ENCODE results near the gene ANK2.

ANK2 gene

DNA sequence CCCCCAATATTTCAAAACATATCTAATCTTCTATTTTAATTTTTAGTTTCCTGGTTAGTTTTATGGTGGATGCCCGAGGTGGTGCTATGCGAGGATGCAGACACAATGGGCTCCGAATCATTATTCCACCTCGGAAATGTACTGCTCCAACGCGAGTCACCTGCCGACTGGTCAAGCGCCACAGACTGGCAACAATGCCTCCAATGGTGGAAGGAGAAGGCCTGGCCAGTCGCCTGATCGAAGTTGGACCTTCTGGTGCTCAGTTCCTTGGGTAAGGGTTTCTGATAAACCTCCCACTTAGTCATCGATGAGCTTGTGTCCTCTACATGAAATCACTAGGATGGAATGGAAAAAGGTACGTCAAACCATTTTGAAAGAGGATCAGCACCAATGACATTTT, 280.7 kb downstream of the ANK2 start:
- in situ Hi-C loops (cut with HindIII; ENCODE audit: low sequenced_read_pairs): no loop called here

DNA sequence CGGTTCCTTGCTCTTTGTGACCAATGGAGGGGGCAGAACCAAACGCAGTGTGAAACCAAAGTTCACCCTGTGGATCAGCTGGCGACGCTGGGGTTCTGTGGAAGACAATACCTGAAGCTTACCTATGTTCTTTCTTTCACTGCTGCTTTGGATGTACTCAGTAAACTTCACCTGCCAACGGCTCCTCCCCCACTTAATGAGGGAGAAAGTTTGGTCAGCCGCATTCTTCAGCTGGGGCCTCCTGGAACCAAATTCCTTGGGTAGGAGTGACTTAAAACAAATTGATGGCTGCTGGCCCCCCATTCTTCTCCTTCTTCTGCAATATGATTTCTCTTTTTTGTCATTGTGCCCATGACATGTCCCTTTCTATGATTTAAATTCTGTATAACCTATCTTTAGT, 282.4 kb downstream of the ANK2 start:
- in situ Hi-C loops (cut with HindIII; ENCODE audit: low sequenced_read_pairs): no loop called here

DNA sequence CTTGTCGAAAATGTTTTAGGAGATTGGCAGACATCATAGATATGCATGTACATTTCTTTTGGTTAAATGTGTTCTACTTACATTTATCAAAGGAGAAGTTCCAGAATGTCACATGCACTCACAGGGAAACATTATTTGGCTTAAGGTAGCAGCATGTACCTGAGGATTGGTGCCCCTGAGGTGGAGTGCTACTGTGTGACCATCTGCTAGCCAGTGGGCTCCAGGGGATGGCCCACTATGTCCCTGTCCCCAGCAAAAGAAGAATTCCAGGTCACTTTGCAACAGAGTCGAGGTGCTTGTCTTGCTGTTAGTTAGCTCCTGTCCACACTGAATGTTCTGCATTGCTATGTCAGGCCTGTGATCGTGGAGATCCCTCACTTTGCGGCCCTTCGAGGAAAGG, 283.2 kb downstream of the ANK2 start:
- in situ Hi-C loops (cut with HindIII; ENCODE audit: low sequenced_read_pairs): no loop called here

DNA sequence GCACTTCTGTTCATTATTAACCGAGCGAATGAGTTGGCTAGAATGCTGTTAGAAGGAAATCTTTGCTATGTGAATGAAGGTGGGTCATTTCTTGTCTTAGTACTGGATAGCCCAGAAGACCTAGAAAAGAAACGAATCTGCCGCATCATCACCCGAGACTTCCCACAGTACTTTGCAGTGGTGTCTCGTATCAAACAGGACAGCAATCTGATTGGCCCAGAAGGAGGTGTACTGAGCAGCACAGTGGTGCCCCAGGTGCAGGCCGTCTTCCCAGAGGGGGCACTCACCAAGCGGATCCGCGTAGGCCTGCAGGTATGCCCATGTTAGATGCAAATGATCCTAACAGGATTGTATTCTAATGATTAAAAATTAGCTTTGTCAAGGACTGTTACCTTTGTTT, 286.3 kb downstream of the ANK2 start:
- in situ Hi-C loops (cut with HindIII; ENCODE audit: low sequenced_read_pairs): no loop called here

DNA sequence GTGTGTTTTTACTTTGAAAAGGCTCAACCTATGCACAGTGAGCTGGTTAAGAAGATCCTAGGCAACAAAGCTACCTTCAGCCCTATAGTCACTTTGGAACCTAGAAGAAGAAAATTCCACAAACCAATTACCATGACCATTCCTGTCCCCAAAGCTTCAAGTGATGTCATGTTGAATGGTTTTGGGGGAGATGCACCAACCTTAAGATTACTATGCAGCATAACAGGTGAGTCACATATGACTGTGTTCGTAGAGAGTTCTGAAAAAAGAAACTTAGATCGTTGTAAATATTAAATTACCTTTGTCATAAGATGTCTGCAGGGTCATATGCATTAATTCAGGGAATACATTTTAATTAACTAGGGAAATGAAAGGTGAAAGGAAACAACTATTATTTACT, 287.1 kb downstream of the ANK2 start:
- in situ Hi-C loops (cut with HindIII; ENCODE audit: low sequenced_read_pairs): no loop called here

DNA sequence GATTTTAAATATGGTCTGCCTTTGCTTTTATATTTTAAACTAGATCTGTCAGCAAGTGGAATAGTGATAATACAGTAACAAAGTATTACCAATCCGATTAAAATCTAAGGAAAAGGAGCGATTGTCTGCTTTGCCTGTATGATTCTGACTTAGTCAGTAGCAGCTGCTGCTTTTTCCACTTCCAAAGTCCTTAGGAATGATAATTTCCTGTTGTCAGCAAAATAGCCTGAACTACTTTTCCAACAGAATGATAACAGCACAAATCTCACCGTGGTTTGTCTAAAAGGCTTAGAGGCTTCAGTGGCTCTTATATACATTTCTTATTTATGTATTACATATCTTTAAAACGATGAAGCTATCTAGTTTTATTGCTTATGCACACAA, 290.0 kb downstream of the ANK2 start:
- in situ Hi-C loops (cut with HindIII; ENCODE audit: low sequenced_read_pairs): no loop called here

DNA sequence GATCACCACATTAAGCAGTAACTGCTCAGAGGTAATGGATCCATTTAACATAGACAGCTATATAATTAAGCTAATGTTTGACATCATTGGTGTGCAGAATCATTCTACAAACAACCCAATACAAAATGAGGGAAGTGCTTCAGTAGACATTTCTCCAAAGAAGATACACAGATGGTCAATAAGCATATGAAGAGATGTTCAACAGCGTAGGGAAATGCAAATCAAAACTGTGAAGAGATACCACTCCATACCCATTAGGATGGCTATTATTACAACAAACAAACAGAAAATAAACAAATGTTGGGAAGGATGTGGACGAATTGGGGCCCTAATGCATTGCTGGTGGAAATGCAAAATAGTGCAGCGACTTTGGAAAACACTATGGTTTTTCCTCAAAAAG, 294.6 kb downstream of the ANK2 start:
- in situ Hi-C loops (cut with HindIII; ENCODE audit: low sequenced_read_pairs): no loop called here

DNA sequence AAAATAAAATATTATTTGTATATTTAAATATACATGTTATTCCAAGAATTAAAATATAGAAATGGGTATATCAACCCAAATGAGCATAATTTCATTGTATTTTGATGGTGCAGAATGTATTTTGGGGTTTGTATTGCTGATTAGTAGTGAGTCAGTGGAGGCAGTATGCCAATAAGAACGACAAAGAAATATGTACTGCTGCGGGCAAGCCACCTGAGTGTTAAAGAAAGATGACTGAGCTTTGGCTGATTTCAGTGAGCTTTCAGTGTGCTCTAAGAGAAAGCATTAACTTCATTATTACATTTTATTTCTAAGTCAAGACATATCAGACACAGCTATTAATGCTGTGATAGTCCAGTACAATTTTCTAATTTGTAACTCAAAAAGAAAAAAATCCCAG, 297.8 kb downstream of the ANK2 start:
- in situ Hi-C loops (cut with HindIII; ENCODE audit: low sequenced_read_pairs): no loop called here

DNA sequence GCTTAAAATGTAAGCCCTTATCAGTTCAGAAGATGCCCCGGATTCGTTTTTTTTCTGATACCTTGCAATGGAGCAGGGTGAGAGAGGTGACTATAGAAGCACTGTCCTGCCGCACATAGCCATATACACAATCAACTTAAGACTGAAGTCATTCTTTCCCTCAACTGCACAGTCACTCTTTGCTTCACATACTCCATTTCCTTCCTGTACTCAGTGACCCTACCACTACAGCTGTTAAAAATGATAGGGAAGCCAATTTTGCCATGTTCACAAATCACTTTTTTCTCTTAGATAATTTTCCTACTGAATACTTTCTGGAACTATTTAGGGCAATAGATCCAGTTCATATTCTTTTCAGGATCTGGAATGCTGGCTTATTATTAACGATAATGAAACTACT, 300.0 kb downstream of the ANK2 start:
- in situ Hi-C loops (cut with HindIII; ENCODE audit: low sequenced_read_pairs): no loop called here

DNA sequence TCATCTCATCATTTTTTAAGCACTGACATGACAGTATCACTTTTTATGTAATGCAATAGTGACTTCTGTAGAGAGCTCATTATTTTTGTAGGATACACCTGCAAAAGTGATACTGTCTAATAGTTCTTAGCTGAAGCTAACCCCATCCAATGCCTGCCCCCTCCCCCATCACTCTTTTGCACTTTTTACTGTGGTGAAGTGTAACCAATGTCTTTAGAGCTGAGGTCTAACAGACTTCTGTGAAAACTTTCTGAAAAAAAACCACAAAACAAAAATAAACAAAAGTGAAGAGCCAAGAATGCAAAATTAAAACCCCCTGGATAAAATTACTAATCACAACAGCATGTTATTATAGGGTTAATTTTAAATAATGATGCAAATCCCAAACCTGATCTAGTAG, 301.1 kb downstream of the ANK2 start:
- in situ Hi-C loops (cut with HindIII; ENCODE audit: low sequenced_read_pairs): no loop called here

DNA sequence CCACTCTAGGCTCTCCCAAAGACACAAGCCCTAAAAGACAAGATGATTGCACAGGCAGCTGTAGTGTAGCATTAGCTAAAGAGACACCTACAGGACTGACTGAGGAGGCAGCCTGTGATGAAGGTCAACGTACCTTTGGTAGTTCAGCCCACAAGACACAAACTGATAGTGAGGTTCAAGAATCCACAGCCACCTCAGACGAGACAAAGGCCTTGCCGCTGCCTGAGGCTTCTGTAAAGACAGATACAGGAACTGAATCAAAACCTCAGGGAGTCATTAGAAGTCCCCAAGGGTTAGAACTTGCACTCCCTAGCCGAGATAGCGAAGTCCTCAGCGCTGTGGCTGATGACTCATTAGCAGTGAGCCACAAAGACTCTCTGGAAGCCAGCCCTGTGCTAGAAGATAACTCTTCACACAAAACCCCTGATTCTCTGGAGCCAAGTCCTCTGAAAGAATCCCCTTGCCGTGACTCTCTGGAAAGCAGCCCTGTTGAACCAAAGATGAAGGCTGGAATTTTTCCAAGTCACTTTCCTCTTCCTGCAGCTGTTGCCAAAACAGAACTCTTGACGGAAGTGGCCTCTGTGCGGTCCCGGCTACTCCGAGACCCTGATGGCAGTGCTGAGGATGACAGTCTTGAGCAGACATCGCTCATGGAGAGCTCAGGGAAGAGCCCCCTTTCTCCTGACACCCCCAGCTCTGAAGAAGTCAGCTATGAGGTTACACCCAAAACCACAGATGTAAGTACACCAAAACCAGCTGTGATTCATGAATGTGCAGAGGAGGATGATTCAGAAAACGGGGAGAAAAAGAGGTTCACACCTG, 306.3 kb downstream of the ANK2 start:
- in situ Hi-C loops (cut with HindIII; ENCODE audit: low sequenced_read_pairs): no loop called here

DNA sequence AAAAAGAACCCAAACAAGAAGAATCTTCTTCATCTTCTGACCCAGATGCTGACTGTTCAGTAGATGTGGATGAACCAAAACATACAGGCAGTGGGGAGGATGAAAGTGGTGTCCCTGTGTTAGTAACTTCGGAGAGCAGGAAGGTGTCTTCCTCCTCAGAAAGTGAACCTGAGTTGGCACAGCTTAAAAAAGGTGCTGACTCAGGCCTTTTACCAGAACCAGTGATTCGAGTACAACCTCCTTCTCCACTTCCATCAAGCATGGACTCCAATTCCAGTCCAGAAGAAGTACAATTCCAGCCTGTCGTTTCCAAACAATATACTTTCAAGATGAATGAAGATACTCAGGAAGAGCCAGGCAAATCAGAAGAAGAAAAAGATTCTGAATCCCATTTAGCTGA, 307.0 kb downstream of the ANK2 start:
- in situ Hi-C loops (cut with HindIII; ENCODE audit: low sequenced_read_pairs): no loop called here

DNA sequence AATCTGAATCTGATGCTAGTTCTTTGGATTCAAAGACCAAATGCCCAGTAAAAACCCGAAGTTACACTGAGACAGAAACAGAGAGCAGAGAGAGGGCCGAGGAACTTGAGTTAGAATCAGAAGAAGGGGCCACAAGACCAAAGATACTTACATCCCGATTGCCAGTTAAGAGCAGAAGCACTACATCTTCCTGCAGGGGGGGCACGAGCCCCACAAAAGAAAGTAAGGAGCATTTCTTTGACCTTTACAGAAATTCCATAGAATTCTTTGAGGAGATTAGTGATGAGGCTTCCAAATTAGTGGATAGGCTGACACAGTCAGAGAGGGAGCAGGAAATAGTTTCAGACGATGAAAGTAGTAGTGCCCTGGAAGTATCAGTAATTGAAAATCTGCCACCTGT, 309.3 kb downstream of the ANK2 start:
- in situ Hi-C loops (cut with HindIII; ENCODE audit: low sequenced_read_pairs): no loop called here

DNA sequence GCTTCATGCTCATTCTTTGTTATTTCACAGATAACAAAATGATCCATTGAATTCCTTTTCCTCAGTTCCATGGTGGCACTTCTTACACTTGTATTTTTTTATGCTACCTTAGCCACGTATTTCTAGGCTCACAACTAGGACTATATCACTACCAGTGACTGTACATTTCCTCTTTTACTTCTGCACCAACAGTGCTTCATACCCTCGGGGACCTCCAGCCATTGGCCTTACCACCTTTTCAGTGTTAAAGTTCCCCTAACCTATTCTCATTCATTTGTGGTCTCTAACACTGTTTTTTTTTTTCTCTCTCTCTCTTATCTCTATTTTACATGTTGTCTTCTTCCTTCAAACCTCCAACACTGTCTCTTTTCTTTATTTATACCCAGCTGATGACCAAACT, 315.9 kb downstream of the ANK2 start:
- in situ Hi-C loops (cut with HindIII; ENCODE audit: low sequenced_read_pairs): no loop called here

DNA sequence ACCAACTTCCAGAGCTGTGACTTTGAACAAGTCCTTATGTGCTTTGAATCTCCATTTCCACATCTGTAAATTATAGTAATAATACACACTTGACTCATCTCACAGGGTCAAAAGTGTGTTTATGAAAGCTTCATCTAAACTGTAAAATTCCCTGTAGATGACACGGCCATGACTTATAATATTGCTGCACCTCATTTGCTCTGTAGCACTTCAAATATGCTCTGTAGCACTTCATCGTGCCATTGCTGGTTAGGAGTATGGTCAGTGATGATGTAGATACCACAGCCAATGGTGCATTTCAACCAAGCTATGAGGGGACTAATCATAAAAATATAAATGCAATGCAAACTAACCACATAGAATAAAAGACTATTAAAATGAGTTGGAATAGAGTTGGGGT, 318.6 kb downstream of the ANK2 start:
- in situ Hi-C loops (cut with HindIII; ENCODE audit: low sequenced_read_pairs): no loop called here

DNA sequence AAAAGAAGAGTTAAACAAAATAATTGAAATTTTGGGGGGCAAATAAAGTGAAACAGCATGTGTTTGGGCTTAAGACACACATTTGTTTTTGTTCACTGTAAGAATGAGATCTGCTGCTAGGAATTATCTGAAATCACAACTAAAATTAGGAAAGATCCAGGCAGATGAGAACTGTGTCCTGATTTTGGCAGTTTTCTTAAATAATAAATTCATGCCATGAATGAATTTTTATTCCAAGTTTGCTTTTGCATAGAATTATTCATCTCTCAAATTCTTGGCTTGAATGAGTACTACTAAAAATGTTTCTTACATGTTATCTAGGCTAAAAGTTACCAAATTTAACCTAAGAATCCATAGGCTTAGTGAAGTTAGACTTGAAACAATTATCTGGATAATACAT, 321.7 kb downstream of the ANK2 start:
- in situ Hi-C loops (cut with HindIII; ENCODE audit: low sequenced_read_pairs): no loop called here

DNA sequence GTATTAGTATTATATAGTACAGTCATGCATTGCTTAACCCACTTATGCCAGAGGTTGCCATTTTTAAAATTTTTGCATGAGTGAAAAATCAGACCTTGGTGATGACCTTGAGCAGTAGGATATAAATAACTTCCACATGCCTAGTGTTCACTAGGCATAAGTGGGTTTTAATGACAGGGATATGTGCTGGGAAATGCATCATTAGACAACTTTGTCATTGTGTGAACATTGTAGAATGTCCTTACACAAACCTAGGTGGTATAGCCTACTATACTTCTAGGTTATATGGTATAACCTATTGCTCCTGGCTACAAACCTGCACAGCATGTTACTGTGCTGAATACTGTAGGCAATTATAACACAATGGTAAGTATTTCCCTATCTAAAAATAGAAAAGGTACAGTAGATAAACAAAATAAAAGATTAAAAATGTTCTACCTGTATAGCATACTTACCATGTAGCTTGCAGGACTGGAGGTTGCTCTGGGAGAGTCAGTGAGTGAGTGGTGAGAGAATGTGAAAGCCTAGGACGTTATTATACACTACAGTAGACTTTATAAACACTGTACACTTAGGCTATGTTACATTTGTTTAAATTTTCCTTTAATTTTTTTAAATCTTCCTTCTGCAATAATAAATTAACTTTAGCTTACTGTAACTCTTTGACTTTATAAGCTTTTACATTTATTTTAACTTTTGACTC, 326.7 kb downstream of the ANK2 start:
- in situ Hi-C loops (cut with HindIII; ENCODE audit: low sequenced_read_pairs): no loop called here

DNA sequence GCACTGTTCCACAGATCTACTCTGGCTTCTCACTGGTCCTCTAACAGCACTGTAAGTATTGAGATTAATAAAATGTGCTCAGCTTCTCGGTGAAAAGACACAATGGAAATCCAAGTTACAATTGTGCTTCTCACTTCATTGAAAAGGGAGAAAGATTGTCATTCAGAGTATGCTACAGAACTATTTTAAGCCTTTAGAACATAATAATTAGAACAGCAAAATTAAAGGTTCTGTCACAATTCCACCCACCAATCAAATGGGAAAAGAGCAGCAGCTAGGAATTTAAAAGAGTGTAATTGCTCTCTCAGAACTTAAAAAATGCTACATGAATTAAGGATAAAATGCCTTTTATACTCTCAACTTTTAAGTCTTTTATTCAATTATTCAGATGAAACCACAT, 329.4 kb downstream of the ANK2 start:
- in situ Hi-C loops (cut with HindIII; ENCODE audit: low sequenced_read_pairs): no loop called here

DNA sequence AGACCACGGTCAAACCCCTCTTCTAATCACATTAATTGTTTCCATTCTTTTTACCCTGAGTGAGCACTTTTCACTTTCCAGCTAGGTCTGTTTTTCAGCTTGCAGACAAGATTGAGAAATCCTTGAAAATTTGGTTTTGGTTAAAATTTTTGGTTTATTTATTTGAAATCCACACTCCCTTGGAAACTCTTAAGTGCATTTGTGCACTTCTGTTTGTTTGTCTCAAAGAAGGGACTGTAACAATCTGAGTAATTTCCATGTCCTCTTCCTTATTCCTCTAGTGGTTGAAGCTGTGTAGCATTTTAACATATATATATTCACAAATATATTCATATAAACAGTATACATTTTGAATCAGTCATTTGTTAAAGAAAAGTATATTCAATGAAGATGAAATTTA, 333.3 kb downstream of the ANK2 start:
- in situ Hi-C loops (cut with HindIII; ENCODE audit: low sequenced_read_pairs): no loop called here

DNA sequence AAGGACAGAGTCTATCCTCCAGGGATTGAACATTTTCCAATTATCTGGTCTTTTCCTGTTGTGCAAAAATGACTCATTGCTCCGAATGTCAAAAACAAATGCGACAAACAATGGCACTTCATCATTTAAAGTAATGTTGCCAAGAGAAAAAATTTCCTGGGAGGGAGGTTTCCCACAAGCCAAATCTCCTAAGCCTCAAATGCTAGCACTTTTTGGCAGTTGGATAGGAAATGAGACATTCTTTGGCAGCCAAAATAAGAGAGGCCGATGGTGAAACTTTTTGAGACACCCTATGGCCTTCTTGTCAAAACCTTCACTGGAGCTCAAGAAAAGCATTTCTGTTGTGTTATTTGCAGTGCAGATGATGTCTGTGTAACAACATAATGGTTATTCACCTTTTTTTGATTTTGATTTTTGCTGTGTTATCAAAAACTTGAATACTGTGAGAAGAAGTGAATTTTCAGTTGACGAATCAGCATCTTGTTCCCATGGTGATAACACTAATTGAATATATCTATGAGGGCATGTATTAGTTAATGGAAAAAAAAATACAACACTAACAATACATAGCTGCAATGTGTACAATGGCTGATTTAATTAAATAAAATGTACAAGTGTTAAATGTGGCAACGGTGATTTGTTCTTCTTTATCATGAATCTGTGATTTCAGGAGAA, 333.8 kb downstream of the ANK2 start:
- in situ Hi-C loops (cut with HindIII; ENCODE audit: low sequenced_read_pairs): no loop called here

DNA sequence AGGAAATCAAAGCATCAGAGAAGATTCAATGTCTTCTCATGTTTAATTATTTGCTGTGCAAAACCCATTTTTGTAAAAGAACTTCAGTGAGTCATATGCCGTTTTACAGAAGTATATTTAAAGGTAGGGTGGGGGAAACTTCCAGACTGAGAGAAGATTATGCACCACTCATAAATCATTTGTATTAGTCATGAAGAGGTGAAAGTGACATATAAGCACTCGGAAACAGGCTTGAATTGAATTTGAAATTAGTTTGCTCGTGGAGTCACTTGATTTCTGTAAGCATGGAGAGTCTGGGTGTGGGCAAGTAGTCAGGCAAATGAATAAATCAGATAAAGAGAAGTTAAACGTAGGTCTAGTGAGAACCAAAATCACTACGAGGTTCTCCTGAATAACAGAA, 335.1 kb downstream of the ANK2 start:
- in situ Hi-C loops (cut with HindIII; ENCODE audit: low sequenced_read_pairs): no loop called here

DNA sequence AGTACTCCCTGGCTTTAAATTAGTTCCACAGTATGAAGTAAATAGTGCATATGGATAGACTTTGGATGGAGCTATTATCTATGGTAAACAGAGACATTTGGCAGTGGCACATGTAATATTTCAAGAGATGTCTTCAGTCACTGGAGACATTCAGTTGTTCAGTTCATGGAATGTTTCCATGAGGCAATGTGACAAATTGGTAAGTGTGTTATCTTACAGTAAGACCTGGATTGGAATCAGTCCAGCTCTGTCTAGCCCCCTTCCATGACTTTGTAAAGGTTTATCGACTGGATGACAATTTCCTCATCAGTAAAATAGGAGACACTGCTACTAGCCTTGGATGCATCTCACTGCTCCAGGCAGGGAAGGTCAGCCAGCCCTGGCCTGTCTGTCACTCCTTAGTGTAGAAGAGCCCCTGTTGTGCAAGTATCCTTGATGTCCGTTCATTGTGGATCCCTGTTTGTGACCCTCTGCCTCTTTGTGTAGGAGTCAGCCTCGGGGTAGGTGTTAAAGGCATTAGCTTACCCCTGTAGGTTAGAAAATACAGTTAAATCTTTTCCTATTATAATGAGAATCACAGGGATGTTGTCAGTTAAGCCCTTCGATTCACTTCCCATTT, 335.9 kb downstream of the ANK2 start:
- in situ Hi-C loops (cut with HindIII; ENCODE audit: low sequenced_read_pairs): no loop called here
